Upper lobe of right lung (tissue), 1 donor: Measurements from ENCODE around the gene ZNF407. TPM values are rescaled to one million over a fixed set of nuclear protein-coding genes. Genes with fewer than 3 reads are reported as not detected.

Experiments
- ATAC-seq: fragments of 200-7000 bp; cut with Tn5 transposase; one replicate; pipeline ENCODE4 v1.9.1; 2020; ENCODE audit warnings: mild to moderate bottlenecking, moderate library complexity
- DNase-seq: peaks from one replicate; pipeline ENCODE4 v3.0.0-alpha.2; 2020
- H3K27ac ChIP-seq: fragments of 200-600 bp; one replicate; pipeline ENCODE4 v1.8.0; 2022
- H3K27me3 ChIP-seq: fragments of 200-600 bp; one replicate; pipeline ENCODE4 v1.8.0; 2022; ENCODE audit warnings: mild to moderate bottlenecking
- H3K36me3 ChIP-seq: fragments of 200-600 bp; one replicate; pipeline ENCODE4 v1.8.0; 2022
- H3K4me1 ChIP-seq: fragments of 200-600 bp; one replicate; pipeline ENCODE4 v1.8.0; 2022
- H3K4me3 ChIP-seq: fragments of 200-600 bp; one replicate; pipeline ENCODE4 v1.8.0; 2022; ENCODE audit warnings: mild to moderate bottlenecking
- H3K9me3 ChIP-seq: fragments of 200-600 bp; one replicate; pipeline ENCODE4 v1.8.0; 2022
- CTCF ChIP-seq: fragments of 200-600 bp; IDR thresholded peaks from one replicate; pipeline ENCODE4 v1.8.0; 2022; ENCODE audit warnings: antibody characterized with exemption
- intact Hi-C: fragments of 100-400 bp; cut with DNase I; formaldehyde crosslinking; loops from one replicate; pipeline ENCODE4 v1.11.0; 2022
- total RNA-seq: library from RNA; stranded (reverse); fragmentation: NEBNext Ultra II Directional; extraction: Animal tissue kit (Norgen Biotek cat#: 25700); gene quantifications from one replicate; pipeline ENCODE4 v1.2.1, GENCODE V29; 2021
- donor health status: DM: no; HTN: yes; CAD: no; lungs with severe emphysema.

ZNF407 gene
- total RNA-seq, 1 donor from 2014 or later: 18.4 TPM

GRCh38 chr18:74725690-74726089, 128.0 kb downstream of the ZNF407 start:
- no peak for DNase-seq
- H3K9me3 ChIP-seq: no peaks in the 10 kb centered on the region
- no peak for ATAC-seq
- no peaks in the 10 kb centered on the region for H3K36me3 ChIP-seq
- H3K27ac ChIP-seq: no peak overlapping the region
- no peak overlapping the region for H3K4me3 ChIP-seq
- H3K27me3 ChIP-seq: no peaks in the 10 kb centered on the region
- no peaks in the 10 kb centered on the region for H3K4me1 ChIP-seq
- intact Hi-C loops: no loop called here
- TF ChIP-seq CTCF: no peak

GRCh38 chr18:74728586-74728985, 130.9 kb downstream of the ZNF407 start:
- no peak for DNase-seq
- Histone ChIP-seq H3K9me3 (no peaks in the 10 kb centered on the region), H3K27ac (no peak overlapping the region), H3K4me3 (no peak overlapping the region), H3K4me1 (no peaks in the 10 kb centered on the region), H3K27me3 (no peaks in the 10 kb centered on the region), H3K36me3 (no peaks in the 10 kb centered on the region)
- no peak for TF ChIP-seq CTCF
- intact Hi-C loops: no loop called here
- ATAC-seq: peak; percentile 75

- no peaks in the 10 kb centered on the region for H3K36me3 ChIP-seq
- no peak for DNase-seq
- TF ChIP-seq CTCF: no peak
- H3K27ac ChIP-seq: no peak overlapping the region
- H3K4me3 ChIP-seq: no peak overlapping the region
- no peaks in the 10 kb centered on the region for H3K9me3 ChIP-seq
- H3K27me3 ChIP-seq: no peaks in the 10 kb centered on the region
- ATAC-seq: no peak
- intact Hi-C loops: no loop called here
- no peaks in the 10 kb centered on the region for H3K4me1 ChIP-seq
Measured at GRCh38 chr18:74731097-74731496, 133.4 kb downstream of the ZNF407 start.

- Histone ChIP-seq H3K9me3 (no peaks in the 10 kb centered on the region), H3K4me1 (no peaks in the 10 kb centered on the region), H3K27me3 (no peaks in the 10 kb centered on the region), H3K36me3 (no peaks in the 10 kb centered on the region), H3K27ac (no peak overlapping the region), H3K4me3 (no peak overlapping the region)
- intact Hi-C loops: no loop called here
- DNase-seq (no peak), ATAC-seq (no peak)
- no peak for TF ChIP-seq CTCF
Measured at GRCh38 chr18:74732380-74732779, 134.7 kb downstream of the ZNF407 start.

- no peak for ATAC-seq
- DNase-seq: no peak
- TF ChIP-seq CTCF: no peak
- no peaks in the 10 kb centered on the region for H3K9me3 ChIP-seq
- no peaks in the 10 kb centered on the region for H3K27me3 ChIP-seq
- no peaks in the 10 kb centered on the region for H3K36me3 ChIP-seq
- intact Hi-C loops: no loop called here
- H3K27ac ChIP-seq: no peak overlapping the region
- H3K4me3 ChIP-seq: no peak overlapping the region
- no peaks in the 10 kb centered on the region for H3K4me1 ChIP-seq
Measured at GRCh38 chr18:74733598-74733997, 135.9 kb downstream of the ZNF407 start.

GRCh38 chr18:74734013-74734444, 136.4 kb downstream of the ZNF407 start:
- Histone ChIP-seq H3K36me3 (no peaks in the 10 kb centered on the region), H3K4me1 (no peaks in the 10 kb centered on the region), H3K27me3 (no peaks in the 10 kb centered on the region), H3K9me3 (no peaks in the 10 kb centered on the region), H3K4me3 (no peak overlapping the region), H3K27ac (no peak overlapping the region)
- intact Hi-C loops: no loop called here
- TF ChIP-seq CTCF: no peak
- ATAC-seq (peak; percentile 74), DNase-seq (no peak)
